HEK293 (cell line): Measurements from ENCODE around the gene BAG1.

Source experiments
- HOXA7 ChIP-seq: sonication (generic); formaldehyde crosslinking; IDR thresholded peaks from 2 replicates; pipeline ENCODE4 v1.8.1; 2022; ENCODE audit warnings: missing genetic modification reagents, borderline replicate concordance
- HOXD13 ChIP-seq: sonication (generic); formaldehyde crosslinking; IDR thresholded peaks from 2 replicates; pipeline ENCODE4 v1.8.0; 2022; ENCODE audit warnings: missing genetic modification reagents, borderline replicate concordance
- KLF8 ChIP-seq: fragments of 450-650 bp; formaldehyde crosslinking; IDR thresholded peaks from 2 replicates; pipeline ENCODE4 v1.5.1; 2016; ENCODE audit warnings: missing biosample characterization, missing genetic modification characterization
- KLF9 ChIP-seq: fragments of 450-650 bp; formaldehyde crosslinking; IDR thresholded peaks from 2 replicates; pipeline ENCODE4 v1.5.1; 2016; ENCODE audit warnings: missing biosample characterization, missing genetic modification characterization, low read depth
- MEIS1 ChIP-seq: sonication (generic); formaldehyde crosslinking; IDR thresholded peaks from 2 replicates; pipeline ENCODE4 v1.8.1; 2022; ENCODE audit warnings: missing genetic modification reagents, mild to moderate bottlenecking, borderline replicate concordance
- MZF1 ChIP-seq: fragments of 450-650 bp; formaldehyde crosslinking; IDR thresholded peaks from 2 replicates; pipeline ENCODE4 v1.5.1; 2017; ENCODE audit warnings: missing biosample characterization, missing genetic modification characterization, borderline replicate concordance
- PRDM1 ChIP-seq: fragments of 450-650 bp; formaldehyde crosslinking; IDR thresholded peaks from 2 replicates; pipeline ENCODE4; 2016; ENCODE audit warnings: missing biosample characterization, missing genetic modification characterization
- SETDB1 ChIP-seq: IDR thresholded peaks from one replicate; pipeline ENCODE4 v1.6.1; 2017; ENCODE audit warnings: mild to moderate bottlenecking, low read length, moderate library complexity, mixed read lengths; ENCODE audit not compliant: insufficient read length
- ZFHX2 ChIP-seq: fragments of 450-650 bp; formaldehyde crosslinking; conservative IDR thresholded peaks from 2 replicates; pipeline ENCODE4 v1.5.1; 2016; ENCODE audit warnings: missing biosample characterization, missing genetic modification characterization
- ZFP41 ChIP-seq: fragments of 450-650 bp; formaldehyde crosslinking; IDR thresholded peaks from 2 replicates; pipeline ENCODE4 v1.5.1; 2016; ENCODE audit warnings: missing biosample characterization, missing genetic modification characterization, borderline replicate concordance
- ZNF10 ChIP-seq: fragments of 450-650 bp; formaldehyde crosslinking; IDR thresholded peaks from 2 replicates; pipeline ENCODE4 v1.5.1; 2017; ENCODE audit warnings: missing biosample characterization, missing genetic modification characterization
- ZNF132 ChIP-seq: fragments of 450-650 bp; formaldehyde crosslinking; IDR thresholded peaks from 2 replicates; pipeline ENCODE4 v1.5.1; 2017; ENCODE audit warnings: missing biosample characterization, missing genetic modification characterization, borderline replicate concordance
- ZNF138 ChIP-seq: fragments of 450-650 bp; formaldehyde crosslinking; IDR thresholded peaks from 2 replicates; pipeline ENCODE4 v1.5.1; 2016; ENCODE audit warnings: missing biosample characterization, missing genetic modification characterization, borderline replicate concordance
- ZNF16 ChIP-seq: fragments of 450-650 bp; formaldehyde crosslinking; IDR thresholded peaks from 2 replicates; pipeline ENCODE4 v1.5.1; 2016; ENCODE audit warnings: low read depth, missing biosample characterization, missing genetic modification characterization
- ZNF184 ChIP-seq: fragments of 450-650 bp; IDR thresholded peaks from 2 replicates; pipeline ENCODE4 v1.5.1; 2018; ENCODE audit warnings: missing biosample characterization, mild to moderate bottlenecking, missing genetic modification characterization
- ZNF19 ChIP-seq: fragments of 450-650 bp; formaldehyde crosslinking; IDR thresholded peaks from 2 replicates; pipeline ENCODE4; 2016; ENCODE audit warnings: missing biosample characterization, missing genetic modification characterization, low read depth
- ZNF274 ChIP-seq, 2 experiments: fragments of 200-500 bp in 1 of 2; fragments of 450-650 bp in 1 of 2; sonication (Bioruptor generic) in 1 of 2; formaldehyde crosslinking in 1 of 2; IDR thresholded peaks; 2 replicates each; pipeline versions ENCODE4 v1.5.1 to v1.6.1; 2014 to 2016; ENCODE audit warnings: borderline replicate concordance in 1 of 2, inconsistent platforms in 1 of 2, low read length in 1 of 2, missing biosample characterization in 1 of 2, missing genetic modification characterization in 1 of 2
- ZNF292 ChIP-seq: fragments of 450-650 bp; formaldehyde crosslinking; IDR thresholded peaks from 2 replicates; pipeline ENCODE4 v1.5.1; 2016; ENCODE audit warnings: low read depth, missing biosample characterization, missing genetic modification characterization, borderline replicate concordance
- ZNF416 ChIP-seq: fragments of 450-650 bp; formaldehyde crosslinking; IDR thresholded peaks from 2 replicates; pipeline ENCODE4 v1.5.1; 2016; ENCODE audit warnings: missing biosample characterization, missing genetic modification characterization
- ZNF48 ChIP-seq: fragments of 450-650 bp; formaldehyde crosslinking; IDR thresholded peaks from 2 replicates; pipeline ENCODE4 v1.5.1; 2016; ENCODE audit warnings: missing biosample characterization, missing genetic modification characterization
- ZNF514 ChIP-seq: fragments of 450-650 bp; formaldehyde crosslinking; IDR thresholded peaks from 2 replicates; pipeline ENCODE4 v1.5.1; 2016; ENCODE audit warnings: missing biosample characterization, missing genetic modification characterization
- ZNF548 ChIP-seq: fragments of 450-650 bp; formaldehyde crosslinking; IDR thresholded peaks from 2 replicates; pipeline ENCODE4 v1.5.1; 2016; ENCODE audit warnings: missing biosample characterization, missing genetic modification characterization
- ZNF555 ChIP-seq: fragments of 450-650 bp; formaldehyde crosslinking; conservative IDR thresholded peaks from 2 replicates; pipeline ENCODE4 v1.5.1; 2017; ENCODE audit warnings: missing biosample characterization, mild to moderate bottlenecking, missing genetic modification characterization, inconsistent platforms
- ZNF600 ChIP-seq: fragments of 450-650 bp; formaldehyde crosslinking; IDR thresholded peaks from 2 replicates; pipeline ENCODE4 v1.5.1; 2016; ENCODE audit warnings: missing biosample characterization, missing genetic modification characterization
- ZNF610 ChIP-seq: fragments of 450-650 bp; formaldehyde crosslinking; IDR thresholded peaks from 2 replicates; pipeline ENCODE4 v1.5.1; 2016; ENCODE audit warnings: missing biosample characterization, missing genetic modification characterization, borderline replicate concordance
- ZNF629 ChIP-seq: fragments of 450-650 bp; formaldehyde crosslinking; IDR thresholded peaks from 2 replicates; pipeline ENCODE4 v1.5.1; 2017; ENCODE audit warnings: missing biosample characterization, missing genetic modification characterization
- ZNF654 ChIP-seq: fragments of 450-650 bp; formaldehyde crosslinking; IDR thresholded peaks from 2 replicates; pipeline ENCODE4 v1.5.1; 2016; ENCODE audit warnings: low read depth, missing biosample characterization, missing genetic modification characterization
- ZNF785 ChIP-seq: fragments of 450-650 bp; formaldehyde crosslinking; IDR thresholded peaks from 2 replicates; pipeline ENCODE4 v1.5.1; 2016; ENCODE audit warnings: missing biosample characterization, missing genetic modification characterization
- ZNF830 ChIP-seq: fragments of 450-650 bp; IDR thresholded peaks from 2 replicates; pipeline ENCODE4 v1.5.0; 2018; ENCODE audit warnings: missing biosample characterization, missing genetic modification characterization, low read depth, mild to moderate bottlenecking, moderate library complexity
- ZXDB ChIP-seq: fragments of 450-650 bp; formaldehyde crosslinking; IDR thresholded peaks from 2 replicates; pipeline ENCODE4 v1.5.1; 2016; ENCODE audit warnings: missing biosample characterization, missing genetic modification characterization
- TF ChIP-seq, protein P1 (sequence below): fragments of 450-650 bp; formaldehyde crosslinking; IDR thresholded peaks from 2 replicates; pipeline ENCODE4 v1.5.1; 2017; ENCODE audit warnings: missing biosample characterization, missing genetic modification characterization
- TF ChIP-seq, protein P2 (sequence below): fragments of 450-650 bp; formaldehyde crosslinking; IDR thresholded peaks from 2 replicates; pipeline ENCODE4 v1.5.1; 2016; ENCODE audit warnings: missing biosample characterization, missing genetic modification characterization
- TF ChIP-seq, protein P3 (sequence below): fragments of 450-650 bp; IDR thresholded peaks from 2 replicates; pipeline ENCODE4 v1.5.1; 2018; ENCODE audit warnings: missing biosample characterization, missing genetic modification characterization

Gene BAG1

DNA sequence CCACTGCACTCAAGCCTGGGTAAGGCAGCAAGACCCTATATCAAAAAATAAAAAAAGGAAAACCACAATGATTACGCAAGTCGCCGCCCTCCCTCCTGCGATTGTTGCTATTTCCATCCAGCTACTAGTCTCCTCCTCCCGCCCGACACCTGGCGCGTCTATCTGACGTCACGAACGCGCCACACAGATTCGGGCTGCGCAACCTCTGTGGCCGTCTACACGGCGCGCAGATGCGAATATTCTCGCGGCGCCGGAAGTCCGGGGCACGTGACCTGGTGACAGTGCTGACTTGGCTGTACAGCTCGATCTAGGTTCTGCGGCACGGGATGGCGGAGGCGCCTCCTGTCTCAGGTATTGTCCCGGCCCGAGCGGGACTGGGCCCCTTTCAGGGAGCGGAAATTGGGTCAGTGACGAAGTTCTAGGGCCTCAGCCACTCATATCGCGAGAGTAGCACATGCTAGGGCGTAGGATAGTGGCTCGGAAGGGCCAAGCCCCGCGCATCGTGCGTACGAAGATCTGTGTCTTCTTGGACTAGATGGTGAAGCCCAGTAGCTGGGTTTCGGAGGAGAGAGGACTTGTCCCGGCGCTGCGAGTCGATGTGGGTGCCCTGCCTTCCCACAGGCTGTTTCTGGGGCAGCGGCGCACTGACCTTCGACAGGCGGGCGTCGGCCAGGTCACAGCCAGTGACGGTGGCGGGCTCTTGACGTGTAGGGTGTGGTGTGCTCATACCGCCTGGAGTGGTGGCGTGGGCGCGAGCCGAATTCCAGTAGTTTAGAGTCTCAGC is 25.9 kb upstream of the BAG1 start, which contains the start of gene NFX1 (continued):
- TF ChIP-seq, protein P1, sequence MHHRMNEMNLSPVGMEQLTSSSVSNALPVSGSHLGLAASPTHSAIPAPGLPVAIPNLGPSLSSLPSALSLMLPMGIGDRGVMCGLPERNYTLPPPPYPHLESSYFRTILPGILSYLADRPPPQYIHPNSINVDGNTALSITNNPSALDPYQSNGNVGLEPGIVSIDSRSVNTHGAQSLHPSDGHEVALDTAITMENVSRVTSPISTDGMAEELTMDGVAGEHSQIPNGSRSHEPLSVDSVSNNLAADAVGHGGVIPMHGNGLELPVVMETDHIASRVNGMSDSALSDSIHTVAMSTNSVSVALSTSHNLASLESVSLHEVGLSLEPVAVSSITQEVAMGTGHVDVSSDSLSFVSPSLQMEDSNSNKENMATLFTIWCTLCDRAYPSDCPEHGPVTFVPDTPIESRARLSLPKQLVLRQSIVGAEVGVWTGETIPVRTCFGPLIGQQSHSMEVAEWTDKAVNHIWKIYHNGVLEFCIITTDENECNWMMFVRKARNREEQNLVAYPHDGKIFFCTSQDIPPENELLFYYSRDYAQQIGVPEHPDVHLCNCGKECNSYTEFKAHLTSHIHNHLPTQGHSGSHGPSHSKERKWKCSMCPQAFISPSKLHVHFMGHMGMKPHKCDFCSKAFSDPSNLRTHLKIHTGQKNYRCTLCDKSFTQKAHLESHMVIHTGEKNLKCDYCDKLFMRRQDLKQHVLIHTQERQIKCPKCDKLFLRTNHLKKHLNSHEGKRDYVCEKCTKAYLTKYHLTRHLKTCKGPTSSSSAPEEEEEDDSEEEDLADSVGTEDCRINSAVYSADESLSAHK (tag by site-specific recombination), result no peak
- TF ChIP-seq MZF1 (tag by site-specific recombination) (no peak), KLF9 (tag by site-specific recombination) (no peak), ZNF785 (no peak), ZNF292 (tag by site-specific recombination) (no peak), ZNF132 (no peak), ZNF416 (tag by site-specific recombination) (no peak), ZFHX2 (tag by site-specific recombination) (peak; percentile 83), ZNF10 (tag by site-specific recombination) (no peak), ZNF138 (tag by site-specific recombination) (no peak), ZNF654 (tag by site-specific recombination) (no peak), ZNF16 (tag by site-specific recombination) (no peak), ZNF610 (no peak), ZNF48 (tag by site-specific recombination) (no peak), ZNF600 (tag by site-specific recombination) (0 out of 2 replicates have a peak, but pooled peaks have one; percentile 43), ZNF19 (tag by site-specific recombination) (no peak), ZNF830 (tag by site-specific recombination) (no peak), ZNF555 (tag by site-specific recombination) (no peak), ZNF274 (IDR thresholded peaks at IDR 0.05; ENCODE audit: low read length) (no peak), ZNF274 (tag by site-specific recombination; IDR thresholded peaks at IDR 0.05; ENCODE audit: borderline replicate concordance) (no peak), ZXDB (tag by site-specific recombination) (peak; percentile 67), ZNF184 (no peak), SETDB1 (peak; percentile 18), ZFP41 (tag by site-specific recombination) (no peak), ZNF629 (peak; percentile 95), MEIS1 (no peak), ZNF514 (tag by site-specific recombination) (no peak), ZNF548 (tag by site-specific recombination) (no peak), HOXA7 (CRISPR knock-in tag) (no peak), PRDM1 (tag by site-specific recombination) (no peak), HOXD13 (CRISPR knock-in tag) (no peak), KLF8 (tag by site-specific recombination) (peak; percentile 69)
- TF ChIP-seq, protein P2, sequence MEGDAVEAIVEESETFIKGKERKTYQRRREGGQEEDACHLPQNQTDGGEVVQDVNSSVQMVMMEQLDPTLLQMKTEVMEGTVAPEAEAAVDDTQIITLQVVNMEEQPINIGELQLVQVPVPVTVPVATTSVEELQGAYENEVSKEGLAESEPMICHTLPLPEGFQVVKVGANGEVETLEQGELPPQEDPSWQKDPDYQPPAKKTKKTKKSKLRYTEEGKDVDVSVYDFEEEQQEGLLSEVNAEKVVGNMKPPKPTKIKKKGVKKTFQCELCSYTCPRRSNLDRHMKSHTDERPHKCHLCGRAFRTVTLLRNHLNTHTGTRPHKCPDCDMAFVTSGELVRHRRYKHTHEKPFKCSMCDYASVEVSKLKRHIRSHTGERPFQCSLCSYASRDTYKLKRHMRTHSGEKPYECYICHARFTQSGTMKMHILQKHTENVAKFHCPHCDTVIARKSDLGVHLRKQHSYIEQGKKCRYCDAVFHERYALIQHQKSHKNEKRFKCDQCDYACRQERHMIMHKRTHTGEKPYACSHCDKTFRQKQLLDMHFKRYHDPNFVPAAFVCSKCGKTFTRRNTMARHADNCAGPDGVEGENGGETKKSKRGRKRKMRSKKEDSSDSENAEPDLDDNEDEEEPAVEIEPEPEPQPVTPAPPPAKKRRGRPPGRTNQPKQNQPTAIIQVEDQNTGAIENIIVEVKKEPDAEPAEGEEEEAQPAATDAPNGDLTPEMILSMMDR (tag by site-specific recombination), result no peak
- TF ChIP-seq, protein P3, sequence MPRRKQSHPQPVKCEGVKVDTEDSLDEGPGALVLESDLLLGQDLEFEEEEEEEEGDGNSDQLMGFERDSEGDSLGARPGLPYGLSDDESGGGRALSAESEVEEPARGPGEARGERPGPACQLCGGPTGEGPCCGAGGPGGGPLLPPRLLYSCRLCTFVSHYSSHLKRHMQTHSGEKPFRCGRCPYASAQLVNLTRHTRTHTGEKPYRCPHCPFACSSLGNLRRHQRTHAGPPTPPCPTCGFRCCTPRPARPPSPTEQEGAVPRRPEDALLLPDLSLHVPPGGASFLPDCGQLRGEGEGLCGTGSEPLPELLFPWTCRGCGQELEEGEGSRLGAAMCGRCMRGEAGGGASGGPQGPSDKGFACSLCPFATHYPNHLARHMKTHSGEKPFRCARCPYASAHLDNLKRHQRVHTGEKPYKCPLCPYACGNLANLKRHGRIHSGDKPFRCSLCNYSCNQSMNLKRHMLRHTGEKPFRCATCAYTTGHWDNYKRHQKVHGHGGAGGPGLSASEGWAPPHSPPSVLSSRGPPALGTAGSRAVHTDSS (tag by site-specific recombination), result no peak
